GM21576 (cell line): Measurements from ENCODE around the gene SRGAP2.
"Not testable (repeated sequence)": the region's sequence is repeated elsewhere in the genome, so short reads cannot be mapped to it uniquely, and the experiment has no call there.

Experiments used
- ATAC-seq: cut with Tn5 transposase; IDR thresholded peaks from one replicate; pipeline ENCODE4 v1.9.1; 2021; ENCODE audit warnings: mild to moderate bottlenecking, moderate library complexity; ENCODE audit not compliant: unreplicated experiment

The SRGAP2 gene

DNA sequence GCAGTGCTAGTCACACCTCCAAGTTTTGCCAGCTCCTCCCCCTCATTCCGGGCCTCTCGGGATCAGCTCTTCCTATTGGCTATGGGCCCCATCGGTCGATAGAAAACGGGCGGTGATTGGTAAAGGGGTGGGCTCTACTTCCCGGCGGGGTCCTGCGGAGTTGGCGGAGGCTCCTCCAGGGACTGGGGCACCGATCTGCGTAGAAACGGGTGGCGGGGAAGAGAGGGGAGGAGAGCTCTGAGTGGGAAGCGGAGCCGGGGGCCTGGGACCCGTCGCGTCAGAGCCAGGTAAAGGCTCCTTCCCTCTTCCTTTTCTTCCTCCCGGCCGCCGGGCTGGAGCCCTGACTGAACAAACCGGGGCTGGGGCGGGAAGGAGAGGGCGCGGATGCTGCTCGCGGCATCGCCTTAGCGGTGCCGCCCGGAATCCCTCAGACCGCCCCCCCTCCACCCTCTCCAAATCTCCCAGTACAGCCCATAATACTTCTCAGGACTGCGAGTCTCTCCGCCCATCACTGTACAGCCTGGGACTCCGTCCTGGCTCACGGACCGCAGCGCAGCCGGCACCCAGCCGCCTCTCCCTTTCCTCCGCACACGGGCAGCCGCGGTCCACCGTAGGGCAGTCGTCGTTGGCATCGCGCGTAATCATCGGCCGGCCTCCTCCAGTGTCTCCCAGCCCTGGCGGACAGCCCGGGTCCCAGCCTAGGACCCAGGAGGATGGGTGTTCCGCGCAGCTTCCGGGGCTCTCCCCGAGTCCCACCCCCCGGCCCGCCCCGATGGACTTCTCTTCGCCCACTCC lies at the start of gene SRGAP2:
Gene SRGAP2 (plus strand): TSS at position 178 of the 795 bp plus-strand sequence. CDS start 2,430 bp downstream, outside the sequence.
- peak; percentile 2 for ATAC-seq

DNA sequence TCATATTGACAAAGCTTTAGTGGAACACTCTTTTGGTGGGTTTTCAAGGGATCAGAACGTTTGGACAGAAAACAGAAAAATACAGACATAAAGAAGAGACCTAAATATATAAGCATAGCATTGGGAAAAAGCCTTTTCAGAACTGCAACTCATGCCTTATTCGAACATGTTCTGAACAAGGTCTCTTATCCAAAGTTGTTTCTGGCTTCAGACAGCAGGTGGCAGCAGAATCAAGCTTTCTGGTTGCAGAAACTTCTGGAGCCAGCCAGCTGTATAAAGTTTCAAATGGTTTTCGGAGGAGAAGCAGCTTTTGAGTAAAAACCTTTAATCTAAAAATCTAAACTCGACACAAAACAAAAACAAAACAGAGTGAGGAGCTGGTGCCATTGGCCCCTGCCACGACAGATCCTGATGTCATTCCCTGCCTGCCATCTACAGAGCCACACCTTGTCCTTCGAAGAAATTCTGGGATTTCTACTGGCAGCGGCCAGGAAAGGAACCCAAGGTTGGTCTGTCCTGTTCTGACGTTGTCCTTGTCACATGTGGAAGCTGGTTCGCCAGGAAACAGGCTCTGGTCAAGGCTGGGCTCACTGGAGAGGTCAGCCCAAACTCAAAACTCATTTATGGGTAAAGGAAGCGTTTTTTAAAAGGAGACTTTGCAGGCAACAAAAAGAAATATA lies 35.9 kb upstream of the SRGAP2 start:
- ATAC-seq: not testable (repeated sequence)

DNA sequence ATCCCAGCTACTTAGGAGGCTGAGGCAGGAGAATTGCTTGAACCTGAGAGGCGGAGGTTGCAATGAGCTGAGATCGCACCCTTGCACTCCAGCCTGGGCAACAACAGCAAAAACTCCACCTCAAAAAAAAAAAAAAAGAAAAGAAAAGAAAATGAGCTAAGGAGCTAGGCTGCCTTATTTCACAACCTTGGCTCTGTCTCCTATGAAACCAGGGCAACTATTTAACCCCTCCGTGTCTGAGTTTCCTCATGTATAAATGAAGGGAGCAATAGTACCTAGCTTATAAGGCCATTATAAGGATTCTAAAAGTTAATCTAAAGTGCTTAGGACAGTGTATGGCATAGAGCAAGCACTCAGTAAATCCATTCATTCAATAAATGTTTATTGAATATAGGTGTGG lies 33.5 kb upstream of the SRGAP2 start:
- ATAC-seq: not testable (repeated sequence)

DNA sequence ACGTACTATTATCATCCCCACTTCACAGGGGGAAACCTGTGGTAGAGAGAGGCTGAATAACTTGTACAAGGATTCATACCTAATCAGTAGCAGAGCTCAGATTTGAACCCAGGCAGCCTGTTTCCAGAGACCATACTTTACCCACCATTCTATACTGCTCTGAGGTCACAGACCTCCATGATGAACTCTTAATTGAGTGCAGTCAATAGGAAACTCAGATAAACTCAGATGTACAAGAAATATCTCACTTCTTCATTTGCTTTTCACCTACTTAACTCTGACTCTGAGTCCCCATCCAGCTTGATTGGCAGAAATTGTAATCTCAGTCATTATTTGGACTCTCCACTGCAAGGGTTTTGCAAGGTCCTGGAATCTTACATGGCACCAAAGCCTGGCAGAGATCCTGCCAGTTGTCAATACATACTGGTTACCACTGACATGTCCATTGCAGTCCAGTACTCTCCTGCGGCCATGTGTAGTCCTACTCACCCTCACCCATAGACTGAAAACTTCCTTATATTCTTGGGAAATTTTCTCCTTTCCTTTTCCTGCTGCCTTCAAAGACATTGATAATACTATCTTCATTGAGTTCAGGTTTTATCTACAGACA lies 30.1 kb upstream of the SRGAP2 start:
- ATAC-seq: not testable (repeated sequence)

DNA sequence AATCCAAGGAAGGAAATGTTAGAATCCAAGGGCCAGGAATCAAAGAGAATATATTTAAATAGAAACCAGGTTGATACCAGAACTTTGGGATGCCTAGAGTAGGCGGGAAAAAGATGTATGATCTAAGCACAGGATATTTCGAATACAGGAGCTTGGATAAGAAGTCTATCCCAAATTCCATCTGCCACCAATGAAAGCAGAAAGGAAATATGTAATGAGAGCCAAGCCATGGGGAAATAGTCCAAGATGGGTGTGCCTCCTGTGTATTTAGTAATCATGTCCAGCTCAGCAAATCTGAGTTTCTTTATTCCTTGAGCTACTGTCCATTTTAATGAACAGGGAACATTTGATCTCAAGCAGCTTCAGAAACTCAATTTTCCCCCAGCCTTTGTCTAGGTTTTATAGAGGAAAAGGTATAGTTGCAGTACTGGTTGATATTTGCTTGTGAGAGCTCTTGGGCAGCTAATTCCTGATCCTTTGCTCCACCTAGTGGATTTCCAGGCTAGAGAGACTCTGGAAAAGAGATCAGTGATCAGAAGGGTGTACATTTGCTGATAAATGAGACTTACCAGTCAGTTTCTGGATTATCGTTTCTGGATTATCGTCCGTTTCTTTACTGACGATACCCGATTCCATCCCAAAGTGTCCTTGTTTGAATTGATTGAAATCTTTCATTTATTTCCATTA lies 29.0 kb upstream of the SRGAP2 start:
- ATAC-seq: not testable (repeated sequence)

DNA sequence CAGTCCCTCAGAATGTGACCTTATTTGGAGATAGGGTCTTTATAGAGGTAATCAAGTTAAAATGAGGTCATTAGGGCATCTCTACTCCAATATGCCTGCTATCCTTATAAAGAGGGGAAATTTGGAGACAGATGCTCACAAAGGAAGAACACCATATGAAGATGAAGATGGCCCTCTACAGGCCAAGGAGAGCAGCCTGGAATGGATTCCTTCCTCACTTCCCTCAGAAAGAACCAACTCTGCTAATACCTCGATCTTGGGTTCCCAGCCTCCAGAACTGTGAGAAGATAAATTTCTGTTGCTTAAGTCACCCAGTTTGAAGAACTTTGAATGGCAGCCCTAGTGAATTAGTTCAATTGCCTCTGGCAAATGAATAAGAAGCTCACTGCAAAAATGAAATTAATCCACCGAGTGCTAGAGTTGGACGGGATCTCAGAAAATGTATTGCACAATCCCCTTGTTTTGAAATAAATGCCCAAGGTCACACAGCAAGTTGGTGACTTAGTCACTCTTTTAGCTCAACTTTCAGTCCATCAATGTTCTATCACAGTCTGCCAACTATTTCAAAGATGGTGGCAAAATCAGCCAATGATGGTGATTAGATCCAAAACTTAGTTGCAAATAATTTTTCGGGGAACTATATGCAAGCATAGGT lies 27.8 kb upstream of the SRGAP2 start:
- ATAC-seq: not testable (repeated sequence)

DNA sequence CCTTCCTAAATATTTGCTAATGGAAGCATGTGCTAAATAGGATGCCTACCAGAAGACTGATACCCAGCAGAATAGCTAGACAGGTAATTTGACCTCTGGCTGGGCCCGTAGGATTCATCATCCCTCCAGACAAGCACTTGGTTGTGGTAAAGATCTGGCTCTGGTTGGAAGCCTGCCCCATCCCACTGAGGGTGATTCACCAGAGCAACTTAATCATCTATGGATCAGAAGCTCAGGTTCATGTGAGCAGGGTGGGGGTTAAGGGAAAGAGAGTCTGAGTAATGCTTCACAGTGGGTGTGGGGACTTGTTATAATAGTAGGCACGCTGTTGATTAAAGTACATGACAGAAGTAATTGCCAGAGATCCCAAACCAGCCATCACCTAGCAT lies 27.2 kb upstream of the SRGAP2 start:
- ATAC-seq: not testable (repeated sequence)

DNA sequence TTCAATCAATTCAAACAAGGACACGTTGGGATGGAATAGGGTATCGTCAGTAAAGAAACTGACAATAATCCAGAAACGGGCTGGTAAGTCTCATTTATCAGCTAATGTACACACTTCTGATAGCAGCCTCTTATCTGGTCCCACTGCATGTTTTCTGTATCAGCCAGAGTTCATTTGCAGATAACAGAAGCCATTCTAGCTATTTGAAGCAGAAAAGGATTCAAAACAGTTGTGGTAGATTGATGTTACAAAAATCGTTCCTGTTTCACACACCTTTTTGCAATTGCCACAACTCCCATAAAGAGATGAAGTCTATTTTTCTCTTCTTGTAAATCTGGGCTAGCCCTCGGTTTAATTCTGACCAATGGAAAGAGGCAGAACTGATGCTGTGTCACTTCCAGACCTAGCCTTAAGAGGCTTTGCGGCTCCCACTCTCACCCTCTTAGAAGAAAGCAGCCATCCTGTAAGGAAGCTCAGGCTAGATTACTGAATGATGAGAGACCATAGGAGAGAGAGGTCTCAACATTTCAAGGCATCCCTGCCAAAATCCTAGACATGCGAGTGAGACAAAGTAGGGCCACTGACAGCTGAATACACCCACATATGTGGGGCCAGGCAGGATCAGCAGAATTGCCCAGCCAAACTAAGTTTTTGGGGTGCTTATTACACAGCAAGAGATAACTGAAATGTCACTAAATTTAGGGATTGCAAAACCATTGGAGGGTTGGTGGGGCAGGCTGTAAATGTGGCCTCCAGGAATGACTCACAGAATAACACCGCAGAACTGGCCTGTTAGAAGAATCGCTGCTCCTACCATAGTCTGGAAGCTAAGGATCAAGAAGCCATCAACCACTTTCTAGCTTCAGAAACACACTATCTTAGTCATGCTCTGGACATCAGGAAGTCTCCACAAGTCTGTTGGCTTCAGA lies 25.0 kb upstream of the SRGAP2 start:
- ATAC-seq: not testable (repeated sequence)

DNA sequence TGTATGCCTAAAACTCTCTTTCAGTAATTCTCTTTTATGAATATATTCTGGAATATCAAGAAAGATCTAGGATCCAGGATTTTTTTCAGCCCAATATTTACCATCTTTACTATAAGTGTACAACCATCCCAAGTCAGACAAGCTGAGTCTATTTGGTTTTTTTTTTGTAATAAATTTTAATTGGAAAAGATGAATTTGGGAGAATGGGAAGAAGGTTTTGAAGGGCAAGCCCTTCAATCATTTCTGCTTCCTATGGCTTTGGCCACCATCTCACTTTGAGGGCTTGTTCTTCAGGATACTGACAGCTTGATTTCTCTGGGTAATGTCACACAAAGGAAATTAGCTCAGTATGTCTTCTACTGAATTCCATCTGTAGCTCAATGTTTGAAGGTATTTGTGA lies 23.7 kb upstream of the SRGAP2 start:
- ATAC-seq: not testable (repeated sequence)

DNA sequence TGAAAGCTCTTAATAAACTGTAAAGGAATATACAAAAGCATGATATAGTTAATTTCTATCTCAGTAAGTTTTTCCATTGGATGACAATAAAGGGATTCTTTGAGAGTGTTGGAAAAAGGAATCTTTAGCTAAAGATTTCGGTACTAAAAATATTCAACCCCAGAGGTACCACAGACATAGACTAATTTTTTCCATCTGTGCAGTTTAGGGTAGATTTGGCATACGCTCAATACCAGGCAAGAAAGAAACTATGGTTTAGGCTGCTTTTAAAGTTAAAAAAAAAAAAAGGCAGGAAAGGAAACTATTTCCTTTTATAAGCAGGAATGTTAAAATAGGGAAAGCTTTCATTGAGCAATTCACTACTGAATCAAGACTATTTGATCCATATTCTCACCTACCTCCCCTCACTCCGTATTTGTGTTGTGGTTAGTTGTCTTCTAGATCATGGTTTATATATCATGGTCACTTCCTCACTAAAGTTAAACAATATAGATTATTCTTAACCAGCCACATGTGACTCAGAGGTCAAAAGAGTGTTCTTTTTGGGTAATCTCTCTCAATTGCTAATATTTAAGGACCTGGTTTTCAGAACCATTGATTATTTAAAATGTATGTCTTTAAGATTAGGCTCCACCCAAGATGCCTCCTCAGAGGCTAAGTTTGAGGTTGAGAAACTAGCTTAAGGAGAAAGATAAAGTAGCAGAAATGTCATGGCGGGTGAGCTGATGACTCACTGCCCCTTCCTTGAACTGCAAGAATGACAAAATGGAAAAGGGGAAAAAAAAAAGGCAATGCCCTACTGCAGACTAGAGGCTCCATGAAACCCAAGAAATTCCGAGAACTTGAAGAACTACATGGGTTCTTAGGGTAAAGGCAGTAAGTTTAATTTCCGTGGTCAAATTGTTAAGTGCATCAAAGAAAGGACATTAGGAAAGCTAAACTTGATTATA lies 20.7 kb upstream of the SRGAP2 start:
- ATAC-seq: not testable (repeated sequence)

DNA sequence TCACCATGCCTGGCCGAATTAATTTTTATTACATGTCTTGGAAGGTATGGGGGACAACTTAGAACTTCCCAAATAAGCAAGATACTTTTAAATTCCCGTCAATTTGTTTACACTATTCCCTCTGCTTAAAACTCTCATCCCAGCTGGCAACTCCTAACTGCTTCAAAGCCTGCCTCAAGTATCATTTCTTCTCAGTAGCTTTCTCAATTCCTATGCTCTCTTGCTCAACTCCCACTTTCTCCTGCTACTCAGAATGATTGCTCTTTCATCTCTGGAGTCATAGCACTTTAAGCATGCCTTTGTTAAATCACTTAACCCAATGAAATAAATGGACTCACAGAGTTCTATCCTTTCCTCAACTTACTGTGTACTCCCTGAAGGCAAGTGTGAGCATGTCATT lies 19.6 kb upstream of the SRGAP2 start:
- not testable (repeated sequence) for ATAC-seq

DNA sequence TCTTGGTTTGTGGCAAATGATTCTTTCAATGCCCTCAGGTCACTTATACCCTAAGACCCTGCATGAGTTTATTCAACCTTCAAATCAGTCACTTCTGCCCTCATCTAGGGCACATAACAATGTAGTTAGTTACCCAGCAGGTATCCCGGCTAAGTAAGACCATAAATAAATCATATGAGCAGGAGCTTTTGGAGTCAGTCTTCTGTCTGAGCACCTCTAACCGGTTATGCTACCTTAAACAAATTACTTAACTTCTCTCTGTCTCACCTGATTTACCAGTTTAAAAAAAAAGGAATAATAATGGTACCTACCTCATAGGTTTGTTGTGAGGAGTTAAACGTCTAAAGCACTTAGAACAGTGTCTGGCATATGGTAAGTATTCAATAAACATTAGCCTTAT lies 17.6 kb upstream of the SRGAP2 start:
- not testable (repeated sequence) for ATAC-seq

DNA sequence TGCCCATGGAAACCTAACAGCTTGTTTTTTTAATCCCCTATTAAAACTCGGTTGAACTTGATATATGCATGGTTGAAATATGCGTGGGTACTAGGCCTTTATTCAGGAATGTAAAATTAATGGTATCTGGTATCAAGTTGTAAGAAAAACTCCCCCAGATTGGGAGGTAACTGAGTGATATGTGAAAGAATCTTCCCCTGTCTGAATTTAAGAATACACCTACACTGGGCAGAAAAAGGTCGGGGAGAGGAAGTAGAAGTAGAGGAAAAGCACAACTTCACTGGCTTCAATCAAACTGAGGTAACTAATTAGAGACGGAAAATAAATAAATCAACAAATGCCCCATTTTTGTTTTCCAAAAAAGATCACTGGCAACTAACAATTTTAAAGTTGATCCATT lies 16.5 kb upstream of the SRGAP2 start:
- ATAC-seq: not testable (repeated sequence)

DNA sequence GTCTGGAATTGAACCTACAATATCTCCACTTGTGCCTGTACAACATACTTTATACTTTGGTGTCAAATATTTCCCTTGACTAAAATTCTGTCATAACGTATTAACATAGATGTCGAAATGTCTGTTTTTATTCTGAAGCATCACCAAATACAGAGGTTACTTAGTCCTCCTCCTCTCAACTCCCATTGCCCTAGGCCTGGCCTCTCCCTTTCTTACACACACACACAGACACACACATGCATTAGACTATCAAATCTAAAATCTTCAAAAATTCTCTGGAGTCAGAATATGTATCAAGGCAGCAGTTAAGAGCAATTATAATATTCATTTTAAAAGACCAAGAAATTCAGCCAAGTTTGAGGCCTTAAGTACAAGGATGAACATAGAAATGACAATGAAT lies 8.2 kb upstream of the SRGAP2 start:
- not testable (repeated sequence) for ATAC-seq

DNA sequence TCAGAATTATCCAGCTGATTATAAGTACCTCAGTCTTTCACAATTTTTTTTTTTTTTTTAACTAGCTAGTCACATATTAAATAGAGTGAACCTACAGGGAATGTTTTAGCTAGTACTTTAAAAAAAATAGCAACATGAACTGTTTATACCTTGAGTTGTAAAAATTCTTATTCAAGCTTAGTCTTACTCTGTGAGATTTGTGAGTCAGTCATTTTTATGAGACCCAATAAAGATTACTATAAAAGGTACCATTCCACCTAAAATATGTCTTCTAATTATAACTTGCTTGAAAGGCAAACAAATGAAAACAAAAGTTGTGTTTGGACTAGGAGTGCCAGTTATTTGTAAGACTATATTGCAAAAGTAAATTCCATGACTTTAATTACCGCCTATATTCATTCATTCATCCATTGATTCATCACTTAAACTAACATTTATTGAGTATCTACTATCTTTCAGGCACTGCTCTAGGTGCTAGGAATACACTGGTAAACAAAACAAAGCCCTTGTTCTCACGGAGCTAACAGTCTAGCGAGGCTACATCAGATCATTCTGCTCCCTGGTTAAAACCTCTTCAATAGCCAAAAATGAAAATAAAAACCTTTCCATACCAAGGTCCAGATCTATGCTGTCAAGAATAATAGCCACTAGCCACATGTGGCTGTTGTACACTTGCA lies 6.5 kb upstream of the SRGAP2 start:
- not testable (repeated sequence) for ATAC-seq

DNA sequence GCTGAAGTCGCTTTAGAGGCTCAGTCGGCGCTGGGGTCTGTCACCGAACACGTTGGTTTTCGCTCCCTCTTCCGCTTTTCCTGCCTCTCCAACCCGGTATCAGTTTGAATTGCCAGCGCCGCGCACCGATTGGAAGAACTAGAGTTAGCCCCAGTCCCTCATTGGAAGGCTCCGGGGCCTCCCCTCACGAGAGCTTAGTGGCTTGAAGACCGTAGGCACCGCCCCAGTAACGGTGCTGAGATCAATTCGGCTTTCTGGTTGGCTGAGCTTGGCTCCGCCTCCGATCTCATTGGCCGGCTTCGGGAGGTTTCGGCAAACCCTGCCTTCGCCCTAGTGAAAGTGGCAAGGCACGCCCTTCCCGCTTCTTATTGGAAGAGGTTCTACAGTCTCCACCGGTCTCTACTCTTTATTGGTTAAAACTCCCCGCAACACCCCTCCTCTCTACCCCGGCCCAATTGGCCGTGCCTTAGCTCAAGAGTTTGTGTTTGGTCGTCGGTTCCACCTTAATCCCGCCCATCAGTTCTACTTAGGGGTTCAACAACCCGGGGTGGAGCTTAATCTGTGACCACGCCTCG lies 465 bp upstream of the SRGAP2 start, which contains the start of gene FAM72A:
Gene FAM72A (minus strand): TSS at position 51 of the 575 bp plus-strand sequence. CDS start 814 bp downstream, outside the sequence.
- ATAC-seq: peak; percentile 85

DNA sequence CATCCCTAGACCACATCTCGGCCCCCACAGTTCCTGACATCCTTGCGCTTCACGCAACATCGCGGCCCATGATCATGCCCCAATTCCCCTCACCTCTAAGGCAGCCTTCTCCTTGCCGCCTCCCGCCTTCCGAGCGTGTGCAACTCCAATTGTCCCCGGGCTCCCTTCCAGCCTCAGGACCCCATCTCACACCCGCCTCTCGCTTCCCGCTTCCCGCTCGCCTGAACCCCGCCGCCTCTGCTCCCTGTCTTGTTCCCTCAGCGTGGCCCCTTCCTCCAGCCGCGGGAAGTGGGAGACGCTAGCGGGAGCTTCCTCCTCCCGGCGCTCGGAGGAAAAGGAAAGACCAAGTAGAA lies 794 bp downstream of the SRGAP2 start:
- not testable (repeated sequence) for ATAC-seq
